ENCODE measurements around the gene AHNAK.

The AHNAK gene

DNA sequence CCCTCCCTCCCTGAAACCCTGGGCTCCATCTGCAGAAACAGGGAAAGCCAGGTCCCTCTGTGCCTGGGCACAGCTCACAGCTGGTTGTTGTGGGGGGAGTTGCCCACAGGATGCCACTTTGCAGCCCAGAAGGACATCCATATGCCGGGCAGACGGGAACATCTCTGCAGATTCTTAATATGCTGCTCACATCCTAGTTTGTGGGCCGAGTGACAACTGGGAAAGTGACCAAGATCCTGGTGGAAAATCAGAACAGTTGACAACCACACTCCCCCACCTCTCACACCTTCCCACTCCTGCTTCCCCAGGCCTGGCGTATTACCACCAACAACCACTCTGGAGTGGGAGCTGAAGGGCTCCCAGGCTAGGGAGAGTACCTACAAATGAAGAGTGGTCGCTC, 135.1 kb downstream of the AHNAK start:
- no peak; the same call in 2 of the 3 replicates for ATAC-seq
- TF ChIP-seq, protein P1, sequence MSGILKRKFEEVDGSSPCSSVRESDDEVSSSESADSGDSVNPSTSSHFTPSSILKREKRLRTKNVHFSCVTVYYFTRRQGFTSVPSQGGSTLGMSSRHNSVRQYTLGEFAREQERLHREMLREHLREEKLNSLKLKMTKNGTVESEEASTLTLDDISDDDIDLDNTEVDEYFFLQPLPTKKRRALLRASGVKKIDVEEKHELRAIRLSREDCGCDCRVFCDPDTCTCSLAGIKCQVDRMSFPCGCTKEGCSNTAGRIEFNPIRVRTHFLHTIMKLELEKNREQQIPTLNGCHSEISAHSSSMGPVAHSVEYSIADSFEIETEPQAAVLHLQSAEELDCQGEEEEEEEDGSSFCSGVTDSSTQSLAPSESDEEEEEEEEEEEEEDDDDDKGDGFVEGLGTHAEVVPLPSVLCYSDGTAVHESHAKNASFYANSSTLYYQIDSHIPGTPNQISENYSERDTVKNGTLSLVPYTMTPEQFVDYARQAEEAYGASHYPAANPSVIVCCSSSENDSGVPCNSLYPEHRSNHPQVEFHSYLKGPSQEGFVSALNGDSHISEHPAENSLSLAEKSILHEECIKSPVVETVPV (CRISPR knock-in tag; IDR thresholded peaks at IDR 0.05): no peak
- TF ChIP-seq ISL1 (CRISPR knock-in tag; IDR thresholded peaks at IDR 0.05) (no peak), GLIS3 (CRISPR knock-in tag; IDR thresholded peaks at IDR 0.05) (no peak), ARNTL (CRISPR knock-in tag; IDR thresholded peaks at IDR 0.05; ENCODE audit: borderline replicate concordance, low read depth) (no peak), SNAI2 (CRISPR knock-in tag; IDR thresholded peaks at IDR 0.05) (no peak), ZNF565 (CRISPR knock-in tag; conservative IDR thresholded peaks at IDR 0.05; ENCODE audit: low read depth) (no peak), CSDC2 (CRISPR knock-in tag; IDR thresholded peaks at IDR 0.05) (no peak), BACH2 (CRISPR knock-in tag; IDR thresholded peaks at IDR 0.05; ENCODE audit: borderline replicate concordance) (no peak)
- TF ChIP-seq, protein P2, sequence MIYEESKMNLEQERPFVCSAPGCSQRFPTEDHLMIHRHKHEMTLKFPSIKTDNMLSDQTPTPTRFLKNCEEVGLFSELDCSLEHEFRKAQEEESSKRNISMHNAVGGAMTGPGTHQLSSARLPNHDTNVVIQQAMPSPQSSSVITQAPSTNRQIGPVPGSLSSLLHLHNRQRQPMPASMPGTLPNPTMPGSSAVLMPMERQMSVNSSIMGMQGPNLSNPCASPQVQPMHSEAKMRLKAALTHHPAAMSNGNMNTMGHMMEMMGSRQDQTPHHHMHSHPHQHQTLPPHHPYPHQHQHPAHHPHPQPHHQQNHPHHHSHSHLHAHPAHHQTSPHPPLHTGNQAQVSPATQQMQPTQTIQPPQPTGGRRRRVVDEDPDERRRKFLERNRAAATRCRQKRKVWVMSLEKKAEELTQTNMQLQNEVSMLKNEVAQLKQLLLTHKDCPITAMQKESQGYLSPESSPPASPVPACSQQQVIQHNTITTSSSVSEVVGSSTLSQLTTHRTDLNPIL (CRISPR knock-in tag; IDR thresholded peaks at IDR 0.05; ENCODE audit: low read depth): no peak

DNA sequence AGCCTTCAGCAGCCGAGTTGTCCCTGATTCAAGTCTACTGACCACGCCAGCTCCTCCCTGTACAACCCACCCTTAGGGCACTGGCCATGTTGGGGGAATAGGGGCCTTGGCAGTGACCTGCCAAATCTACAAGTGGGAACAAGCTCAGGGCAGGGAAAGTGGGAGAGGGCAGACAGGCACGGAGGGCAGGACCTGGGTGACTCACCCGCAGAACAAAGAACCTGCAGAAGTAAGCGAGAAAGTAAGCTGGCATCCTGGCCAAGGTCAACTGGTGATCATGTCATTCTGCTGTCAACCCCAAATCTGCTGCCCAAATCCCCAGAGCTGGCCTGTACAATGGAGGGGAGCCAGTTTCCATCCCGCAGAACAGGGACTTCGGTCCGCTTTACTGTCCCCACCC, 135.6 kb downstream of the AHNAK start:
- TF ChIP-seq ESRRG (CRISPR knock-in tag; IDR thresholded peaks at IDR 0.05) (no peak), CSDC2 (CRISPR knock-in tag; IDR thresholded peaks at IDR 0.05) (no peak), ZC3H10 (CRISPR knock-in tag; IDR thresholded peaks at IDR 0.05) (no peak), OSR1 (CRISPR knock-in tag; IDR thresholded peaks at IDR 0.05) (no peak), BACH2 (CRISPR knock-in tag; IDR thresholded peaks at IDR 0.05; ENCODE audit: borderline replicate concordance) (no peak), ZNF70 (CRISPR knock-in tag; IDR thresholded peaks at IDR 0.05) (no peak), ZFP3 (CRISPR knock-in tag; IDR thresholded peaks at IDR 0.05) (no peak), ISL1 (CRISPR knock-in tag; IDR thresholded peaks at IDR 0.05) (no peak), SNAI2 (CRISPR knock-in tag; IDR thresholded peaks at IDR 0.05) (no peak), ZNF565 (CRISPR knock-in tag; conservative IDR thresholded peaks at IDR 0.05; ENCODE audit: low read depth) (no peak), PPARA (CRISPR knock-in tag; IDR thresholded peaks at IDR 0.05; ENCODE audit: borderline replicate concordance) (no peak), TOX (CRISPR knock-in tag; IDR thresholded peaks at IDR 0.05; ENCODE audit: borderline replicate concordance) (no peak), TCF4 (CRISPR knock-in tag; IDR thresholded peaks at IDR 0.05; ENCODE audit: borderline replicate concordance) (no peak)
- TF ChIP-seq, protein P1 (CRISPR knock-in tag; IDR thresholded peaks at IDR 0.05): no peak
- ATAC-seq: no peak

DNA sequence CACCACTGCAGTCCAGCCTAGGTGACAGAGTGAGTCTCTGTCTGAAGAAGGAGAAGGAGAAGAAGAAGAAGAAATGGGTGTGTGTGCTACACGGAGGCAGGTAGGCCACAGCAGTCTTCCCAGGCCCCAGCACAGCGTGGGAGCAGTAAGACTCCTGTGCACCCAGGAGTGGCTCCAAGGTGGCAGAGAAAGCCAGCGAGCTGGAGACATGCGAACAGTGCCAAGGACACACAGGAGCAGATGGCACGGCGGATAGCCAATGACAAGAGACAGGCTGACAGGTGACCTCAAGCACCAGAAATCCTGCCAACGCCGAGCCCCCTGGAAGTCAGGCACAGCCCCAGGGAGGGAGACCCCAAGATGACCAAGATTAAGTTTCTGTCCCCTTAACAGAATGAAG, 136.8 kb downstream of the AHNAK start:
- ATAC-seq: no peak
- no peak for TF ChIP-seq TOX (CRISPR knock-in tag; IDR thresholded peaks at IDR 0.05; ENCODE audit: borderline replicate concordance)
- no peak for TF ChIP-seq TCF4 (CRISPR knock-in tag; IDR thresholded peaks at IDR 0.05; ENCODE audit: borderline replicate concordance)
- TF ChIP-seq ZFP3 (CRISPR knock-in tag; IDR thresholded peaks at IDR 0.05): no peak
- TF ChIP-seq RARB (CRISPR knock-in tag; IDR thresholded peaks at IDR 0.05): no peak
- no peak for TF ChIP-seq ARNTL (CRISPR knock-in tag; IDR thresholded peaks at IDR 0.05; ENCODE audit: borderline replicate concordance, low read depth)
- no peak for TF ChIP-seq ISL1 (CRISPR knock-in tag; IDR thresholded peaks at IDR 0.05)
- no peak for TF ChIP-seq GLIS3 (CRISPR knock-in tag; IDR thresholded peaks at IDR 0.05)
- no peak for TF ChIP-seq OSR1 (CRISPR knock-in tag; IDR thresholded peaks at IDR 0.05)
- TF ChIP-seq BACH2 (CRISPR knock-in tag; IDR thresholded peaks at IDR 0.05; ENCODE audit: borderline replicate concordance): no peak
- no peak for TF ChIP-seq ZNF565 (CRISPR knock-in tag; conservative IDR thresholded peaks at IDR 0.05; ENCODE audit: low read depth)
- TF ChIP-seq PATZ1 (CRISPR knock-in tag; IDR thresholded peaks at IDR 0.05; ENCODE audit: borderline replicate concordance): no peak
- TF ChIP-seq, protein P3, sequence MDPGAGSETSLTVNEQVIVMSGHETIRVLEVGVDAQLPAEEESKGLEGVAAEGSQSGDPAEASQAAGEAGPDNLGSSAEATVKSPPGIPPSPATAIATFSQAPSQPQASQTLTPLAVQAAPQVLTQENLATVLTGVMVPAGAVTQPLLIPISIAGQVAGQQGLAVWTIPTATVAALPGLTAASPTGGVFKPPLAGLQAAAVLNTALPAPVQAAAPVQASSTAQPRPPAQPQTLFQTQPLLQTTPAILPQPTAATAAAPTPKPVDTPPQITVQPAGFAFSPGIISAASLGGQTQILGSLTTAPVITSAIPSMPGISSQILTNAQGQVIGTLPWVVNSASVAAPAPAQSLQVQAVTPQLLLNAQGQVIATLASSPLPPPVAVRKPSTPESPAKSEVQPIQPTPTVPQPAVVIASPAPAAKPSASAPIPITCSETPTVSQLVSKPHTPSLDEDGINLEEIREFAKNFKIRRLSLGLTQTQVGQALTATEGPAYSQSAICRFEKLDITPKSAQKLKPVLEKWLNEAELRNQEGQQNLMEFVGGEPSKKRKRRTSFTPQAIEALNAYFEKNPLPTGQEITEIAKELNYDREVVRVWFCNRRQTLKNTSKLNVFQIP (CRISPR knock-in tag; IDR thresholded peaks at IDR 0.05; ENCODE audit: borderline replicate concordance, low read depth): no peak
- TF ChIP-seq SNAI2 (CRISPR knock-in tag; IDR thresholded peaks at IDR 0.05): no peak
- no peak for TF ChIP-seq ZNF70 (CRISPR knock-in tag; IDR thresholded peaks at IDR 0.05)
- TF ChIP-seq PPARA (CRISPR knock-in tag; IDR thresholded peaks at IDR 0.05; ENCODE audit: borderline replicate concordance): no peak

Data from SK-N-SH treated with all-trans-retinoic acid at 6 μM for 48 hours (cell line).